ENCODE measurements around the gene CREB3L2. TPM values are rescaled to one million over a fixed set of nuclear protein-coding genes. Genes with fewer than 3 reads are reported as not detected.

Gene CREB3L2
- total and polyA plus RNA-seq, 2 of the 8 experiments (the other 6 are each of a cell fraction or from before 2014, with no cell fraction given): 14.4 to 48.3 TPM

- H3K4me3 ChIP-seq (ENCODE audit: extremely low read depth in 1 of 4, insufficient read depth in 2 of 4, low read depth in 3 of 4, low read length in 4 of 4): no peak overlapping the region
- H3K4ac ChIP-seq (replicated peaks; ENCODE audit: insufficient read length, low read depth, low read length): no peak overlapping the region
- H2AK5ac ChIP-seq (ENCODE audit: low read depth, low read length): no peak overlapping the region
- no peak overlapping the region for H2BK5ac ChIP-seq (ENCODE audit: low read depth, low read length)
- no peaks in the 10 kb centered on the region for H3K27me3 ChIP-seq (replicated peaks in 1 of 4; ENCODE audit: control insufficient read depth in 3 of 4, extremely low read depth in 1 of 4, insufficient read depth in 3 of 4, low read length in 3 of 4)
- CTCF ChIA-PET (ENCODE audit: partially characterized antibody): interaction anchor here (0.6 to 1.7 kb wide), 6 partner anchors 12 to 825 kb away, joined by 3 to 5 read pairs (median 3); partner anchors contain the start of gene DGKI
- peaks cover 3 to 18% (median 8%) of the 10 kb centered on the region in 4 experiments; a peak in 6 of 8 replicates for H3K36me3 ChIP-seq (ENCODE audit: control insufficient read depth in 2 of 4, insufficient read depth in 4 of 4, low read length in 3 of 4)
- no peak overlapping the region for H2BK120ac ChIP-seq (replicated peaks; ENCODE audit: low read depth, low read length)
- no peak overlapping the region for H4K5ac ChIP-seq (ENCODE audit: insufficient read length, low read depth, low read length)
- no peak overlapping the region for H2AFZ ChIP-seq (ENCODE audit: low read length)
- H3K4me1 ChIP-seq (replicated peaks in 1 of 4; ENCODE audit: control insufficient read depth in 3 of 4, insufficient read depth in 4 of 4, low read length in 3 of 4): peaks cover 0 to 6% (median 3%) of the 10 kb centered on the region in 4 experiments; a peak in 3 of 7 replicates
- no peaks in the 10 kb centered on the region for H3K23me2 ChIP-seq (ENCODE audit: low read depth, low read length)
- FAIRE-seq (no peak), DNase-seq (ENCODE audit: low read depth in 1 of 2, low spot score in 2 of 2) (no peak)
- no peaks in the 10 kb centered on the region; the same call in 1 of the 2 replicates for H3K79me1 ChIP-seq (ENCODE audit: low read depth, low read length)
- TF ChIP-seq POU5F1 (IDR thresholded peaks at IDR 0.05; ENCODE audit: low read depth, low read length) (no peak), CEBPB (IDR thresholded peaks at IDR 0.05; ENCODE audit: low read depth, low read length) (no peak), FOSL1 (IDR thresholded peaks at IDR 0.05; ENCODE audit: insufficient read depth, low read depth, low read length) (no peak), MAX (IDR thresholded peaks at IDR 0.05) (no peak), CBX5 (IDR thresholded peaks at IDR 0.05; ENCODE audit: low read depth, low read length) (no peak), USF2 (IDR thresholded peaks at IDR 0.05; ENCODE audit: low read length) (no peak), HDAC6 (IDR thresholded peaks at IDR 0.05; ENCODE audit: low read depth, low read length) (no peak), EGR1 (IDR thresholded peaks at IDR 0.05; ENCODE audit: borderline replicate concordance, low read depth, low read length) (no peak), KDM5A (IDR thresholded peaks at IDR 0.05; ENCODE audit: low read length) (no peak), ZNF274 (IDR thresholded peaks at IDR 0.05; ENCODE audit: borderline replicate concordance, extremely low read depth, low read length) (no peak), ATF3 (IDR thresholded peaks at IDR 0.05; ENCODE audit: insufficient read depth, low read depth, low read length) (no peak)
- no peak overlapping the region for H2BK20ac ChIP-seq (ENCODE audit: low read length)
- H3K18ac ChIP-seq (ENCODE audit: extremely low read depth, low read length): no peak overlapping the region
- H4K20me1 ChIP-seq (replicated peaks in 1 of 2; ENCODE audit: control insufficient read depth in 1 of 2, insufficient read depth in 2 of 2, low read length in 2 of 2): no peaks in the 10 kb centered on the region
- H3K14ac ChIP-seq (ENCODE audit: insufficient read length): no peak overlapping the region
- H4K8ac ChIP-seq (ENCODE audit: extremely low read depth, insufficient read depth, low read length): no peak overlapping the region
- no peaks in the 10 kb centered on the region for H3K9me3 ChIP-seq (ENCODE audit: insufficient read depth in 2 of 2, low read depth in 1 of 2, low read length in 1 of 2)
- no peak overlapping the region for H3K23ac ChIP-seq (ENCODE audit: insufficient read length)
- no peak overlapping the region for H2BK12ac ChIP-seq (ENCODE audit: low read depth, low read length)
- H3K9ac ChIP-seq (replicated peaks in 1 of 4; ENCODE audit: extremely low read depth in 1 of 4, low read depth in 3 of 4, low read length in 3 of 4): no peak overlapping the region
- H4K91ac ChIP-seq (replicated peaks; ENCODE audit: insufficient read length, low read length): no peak overlapping the region
- no peak overlapping the region for H3K56ac ChIP-seq (replicated peaks; ENCODE audit: insufficient read length, low read depth, low read length)
- WGBS, 2 experiments (ENCODE audit: extremely low coverage in 1 of 2, insufficient coverage in 1 of 2, insufficient read length in 1 of 2, insufficient replicate concordance in 2 of 2, low coverage in 1 of 2, low lambda C conversion rate in 2 of 2, missing lambda C conversion rate in 1 of 2): 87% methylated on average over 4 of the region's 4 CpGs; no CpG with 5 or more reads in 1 of the 2 experiments
- POLR2A ChIA-PET (ENCODE audit: partially characterized antibody): no interaction called here
- no peaks in the 10 kb centered on the region for H3K79me2 ChIP-seq (ENCODE audit: control insufficient read depth in 1 of 2, insufficient read depth in 2 of 2, low read length in 2 of 2)
- no peak overlapping the region for H2BK15ac ChIP-seq (ENCODE audit: low read length)
- H3K4me2 ChIP-seq (ENCODE audit: insufficient read depth in 1 of 2, low read depth in 2 of 2, low read length in 2 of 2): no peak overlapping the region
- no peak overlapping the region for H3K27ac ChIP-seq (ENCODE audit: low read depth, low read length)
Observed at GRCh38 chr7:137891016-137891655, 110.8 kb downstream of the CREB3L2 start.
